ENCODE results near the gene PDE4B.

DNA sequence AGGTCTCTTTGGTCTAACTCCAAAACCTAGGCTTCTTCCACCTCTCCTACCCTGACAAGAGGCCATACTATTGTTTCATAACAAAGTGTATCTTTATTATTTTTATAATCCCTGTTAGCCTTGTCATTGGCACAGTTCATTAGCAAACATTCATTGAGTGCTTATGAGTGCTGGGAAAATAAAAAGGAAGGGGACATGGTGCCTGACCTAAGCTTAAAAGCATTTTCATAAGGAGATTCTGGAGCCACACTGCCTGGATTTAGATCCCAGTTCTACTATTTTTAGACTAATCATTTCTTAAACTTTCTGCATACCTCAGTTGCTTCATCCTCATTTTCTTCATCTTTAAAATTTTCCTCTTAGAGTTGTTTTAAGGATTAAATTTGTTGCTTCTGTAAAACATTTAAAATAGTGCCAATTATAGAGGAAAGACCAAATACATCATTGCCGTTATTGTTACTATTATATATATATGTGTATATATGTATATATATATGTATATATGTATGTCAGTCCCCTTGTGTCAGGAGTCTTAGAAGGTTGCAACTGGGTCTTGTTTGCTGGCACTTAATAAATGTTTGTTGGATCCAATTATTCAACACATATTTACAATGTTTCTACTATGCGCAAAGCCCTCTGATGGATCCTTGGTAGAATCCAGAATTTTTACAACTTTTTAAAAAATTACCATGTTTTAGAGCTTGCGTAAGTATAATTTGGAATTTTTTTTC is 490.4 kb downstream of the PDE4B start:
- TF ChIP-seq POLR2A (IDR thresholded peaks at IDR 0.05), result no peak
- TF ChIP-seq CTCF (IDR thresholded peaks at IDR 0.05), result no peak

Data from body of pancreas (tissue), 4 donors.